GM18868 (cell line): ENCODE data around the gene ARHGAP25.

Source experiments
- ATAC-seq: cut with Tn5 transposase; IDR thresholded peaks from one replicate; pipeline ENCODE4 v1.9.1; 2021; ENCODE audit warnings: mild to moderate bottlenecking, moderate library complexity; ENCODE audit not compliant: unreplicated experiment

ARHGAP25 gene

DNA sequence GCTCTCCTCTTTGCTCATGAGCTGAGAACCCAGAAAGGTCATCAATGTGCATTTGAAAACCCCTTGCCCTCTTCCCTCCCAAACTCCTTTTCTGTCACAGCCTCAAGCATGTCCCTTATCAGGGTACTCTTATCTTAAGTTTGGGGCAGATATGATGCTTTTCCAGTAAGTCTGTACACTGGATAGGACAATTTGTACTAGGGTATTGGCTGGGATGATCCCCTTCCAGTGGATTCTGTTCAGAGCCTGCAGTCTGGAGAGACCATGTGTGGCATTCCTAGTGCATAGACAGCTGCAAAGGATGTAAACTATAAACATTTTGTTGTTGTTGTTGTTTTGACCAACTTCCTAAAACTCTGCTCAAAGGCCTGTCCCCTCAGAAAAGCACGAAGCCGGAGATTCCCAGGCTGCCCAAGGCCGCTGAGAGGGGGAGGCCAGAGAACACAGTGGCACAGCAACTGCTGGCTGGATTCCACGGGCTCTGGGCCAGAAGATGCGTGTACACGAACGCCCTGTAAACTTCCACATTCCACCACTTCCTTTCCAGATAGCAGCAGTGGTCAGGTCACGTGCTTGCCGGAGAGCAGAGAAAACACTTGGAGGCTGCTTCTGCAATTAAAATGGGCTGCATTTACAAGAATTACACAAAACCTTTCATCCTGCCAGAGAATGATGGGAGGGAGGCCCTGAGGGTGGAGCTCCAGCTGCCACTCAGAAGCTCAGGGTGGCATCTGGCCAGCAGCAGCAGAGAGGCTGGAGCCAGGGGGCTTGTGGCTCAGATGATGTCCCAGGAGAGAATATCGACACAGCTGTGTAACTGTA lies 94.5 kb downstream of the ARHGAP25 start:
- no peak for ATAC-seq

DNA sequence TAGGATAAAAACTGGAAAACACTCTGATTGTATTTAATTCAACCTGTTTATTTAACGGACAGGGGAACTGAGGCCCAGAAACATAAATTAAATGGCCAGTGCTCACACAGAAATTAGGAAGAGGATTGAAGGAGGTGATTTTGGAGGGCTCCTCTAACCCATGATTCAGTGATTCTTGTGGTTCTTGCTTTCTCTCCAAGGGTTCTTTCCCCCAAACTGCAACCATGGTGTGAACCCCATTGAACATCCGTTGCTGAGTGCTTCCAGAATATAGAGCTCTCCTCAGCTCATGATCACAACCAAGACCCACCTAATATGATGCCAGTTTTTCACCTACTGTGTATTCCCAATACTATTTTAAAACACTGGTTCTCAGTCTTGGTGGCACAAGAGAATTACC lies 95.1 kb downstream of the ARHGAP25 start:
- no peak for ATAC-seq

DNA sequence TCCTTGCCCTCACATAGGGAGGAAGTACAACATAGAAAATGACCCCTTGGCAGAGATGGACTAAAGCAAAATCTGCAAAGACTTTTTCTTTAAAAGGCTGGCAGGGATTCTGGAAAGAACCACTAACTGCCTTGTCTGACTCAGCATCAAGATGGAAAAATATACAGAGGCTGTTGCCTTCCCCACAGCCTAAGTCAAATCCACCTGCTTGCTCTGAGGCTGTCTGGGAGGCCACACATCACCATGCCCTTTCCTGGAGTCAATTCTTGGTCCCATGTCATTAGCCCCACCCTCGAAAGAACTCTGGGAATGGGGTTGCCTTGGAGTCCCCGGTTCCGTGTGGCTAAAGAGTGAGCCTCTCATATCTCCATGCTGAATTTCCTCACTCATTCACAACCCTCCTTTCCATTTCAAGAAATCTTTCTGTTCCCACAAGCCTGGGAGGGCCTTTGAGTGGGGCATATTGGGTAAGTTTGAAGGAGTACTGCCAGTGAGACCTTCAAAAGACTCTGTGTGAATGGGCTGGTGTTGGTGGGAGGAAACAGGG lies 97.1 kb downstream of the ARHGAP25 start:
- ATAC-seq = no peak

DNA sequence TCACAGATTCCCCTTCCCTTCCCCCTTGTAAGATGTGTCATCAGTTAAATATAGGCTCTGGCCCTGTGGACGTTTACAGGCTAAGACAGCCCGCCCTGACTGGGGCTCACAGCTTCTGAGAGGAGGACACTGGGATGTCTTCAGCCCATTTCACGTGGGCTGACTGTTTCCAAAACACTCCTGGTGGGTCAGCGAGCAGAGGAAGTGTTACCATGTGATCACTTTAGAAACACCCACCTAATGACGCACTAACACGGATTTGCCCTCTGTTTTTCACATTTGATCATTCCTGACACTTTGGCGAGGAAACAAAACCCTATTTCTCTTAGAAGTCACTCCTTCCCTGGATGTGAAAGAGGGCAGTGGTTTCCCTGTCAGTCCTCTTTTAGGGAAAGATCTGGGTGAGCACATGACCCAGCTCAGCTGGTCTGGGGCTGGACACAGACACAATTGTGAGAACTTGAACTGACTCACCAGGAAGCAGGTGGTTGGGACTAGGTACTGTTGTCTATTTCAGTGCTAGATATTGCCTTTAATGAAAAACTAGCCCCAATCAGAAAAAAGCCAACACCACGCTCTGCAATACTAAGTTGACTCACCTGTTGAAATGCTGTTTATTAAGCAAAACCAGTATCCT lies 97.7 kb downstream of the ARHGAP25 start:
- peak; percentile 58 for ATAC-seq

DNA sequence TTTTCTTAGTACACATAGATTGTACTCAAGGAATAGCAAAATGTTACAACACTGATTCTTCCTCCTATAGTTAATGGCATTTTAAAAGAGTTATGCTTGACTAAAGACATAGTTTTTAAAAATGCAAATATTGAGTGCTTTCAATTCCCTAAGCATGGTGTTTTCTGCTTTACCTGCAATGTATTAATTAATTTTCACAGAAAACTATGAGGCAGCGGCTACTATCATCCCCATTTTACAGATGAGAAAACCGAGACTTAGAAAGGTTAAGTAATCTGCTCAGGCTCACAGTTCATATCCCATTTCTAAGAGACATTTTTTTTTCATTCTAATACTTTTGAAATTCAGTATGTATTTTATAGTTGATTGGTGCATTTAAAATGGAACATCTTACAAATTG lies 98.6 kb downstream of the ARHGAP25 start:
- no peak for ATAC-seq

DNA sequence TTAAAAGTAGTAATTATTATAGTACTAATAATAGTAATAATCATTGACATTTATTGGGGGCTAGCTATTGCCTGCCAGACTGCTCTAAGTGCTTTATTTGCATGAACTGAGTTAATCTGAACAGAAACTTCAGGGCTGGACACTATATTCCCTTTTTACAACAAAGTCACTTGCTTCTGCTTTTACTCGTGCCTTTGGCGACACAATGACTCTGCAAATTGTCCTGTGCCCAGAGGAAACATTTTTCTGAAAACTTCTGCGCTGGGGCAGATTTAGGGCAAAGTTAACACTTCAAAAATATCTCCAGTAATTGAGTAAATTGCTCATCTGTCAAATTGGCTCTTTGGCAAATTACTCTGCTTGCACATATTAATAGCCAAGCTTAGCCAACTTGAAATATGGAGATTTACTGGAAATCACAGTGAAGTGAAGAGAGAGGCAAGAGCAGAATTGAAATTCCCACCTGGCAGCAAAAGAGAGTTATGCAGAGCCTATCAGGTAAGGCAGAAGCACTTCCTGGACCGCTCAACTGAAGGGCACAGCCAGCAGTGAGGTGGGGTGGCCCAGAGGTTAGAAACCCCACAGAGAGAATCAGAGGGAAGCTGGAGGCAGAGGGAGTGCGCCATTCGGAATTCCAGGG lies 100.2 kb downstream of the ARHGAP25 start:
- ATAC-seq = no peak

DNA sequence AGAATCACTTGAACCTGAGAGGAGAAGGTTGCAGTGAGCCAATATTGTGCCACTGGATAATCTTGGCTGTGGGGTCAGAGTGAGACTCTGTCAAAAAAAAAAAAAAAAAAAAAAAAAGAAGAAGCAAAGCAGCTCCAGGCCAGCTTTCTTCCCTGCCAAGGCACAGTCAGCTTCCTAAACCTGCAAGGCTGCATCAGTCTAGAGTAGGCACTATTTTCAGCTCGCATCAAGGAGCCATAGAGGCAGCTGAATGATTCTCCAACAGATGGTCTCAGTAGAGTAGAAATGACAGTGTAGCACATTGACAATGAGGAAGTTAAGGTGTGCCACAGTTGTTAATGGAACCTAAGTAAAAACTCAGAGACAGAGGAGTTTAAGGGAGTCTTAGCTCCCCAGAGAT lies 101.0 kb downstream of the ARHGAP25 start:
- no peak for ATAC-seq

DNA sequence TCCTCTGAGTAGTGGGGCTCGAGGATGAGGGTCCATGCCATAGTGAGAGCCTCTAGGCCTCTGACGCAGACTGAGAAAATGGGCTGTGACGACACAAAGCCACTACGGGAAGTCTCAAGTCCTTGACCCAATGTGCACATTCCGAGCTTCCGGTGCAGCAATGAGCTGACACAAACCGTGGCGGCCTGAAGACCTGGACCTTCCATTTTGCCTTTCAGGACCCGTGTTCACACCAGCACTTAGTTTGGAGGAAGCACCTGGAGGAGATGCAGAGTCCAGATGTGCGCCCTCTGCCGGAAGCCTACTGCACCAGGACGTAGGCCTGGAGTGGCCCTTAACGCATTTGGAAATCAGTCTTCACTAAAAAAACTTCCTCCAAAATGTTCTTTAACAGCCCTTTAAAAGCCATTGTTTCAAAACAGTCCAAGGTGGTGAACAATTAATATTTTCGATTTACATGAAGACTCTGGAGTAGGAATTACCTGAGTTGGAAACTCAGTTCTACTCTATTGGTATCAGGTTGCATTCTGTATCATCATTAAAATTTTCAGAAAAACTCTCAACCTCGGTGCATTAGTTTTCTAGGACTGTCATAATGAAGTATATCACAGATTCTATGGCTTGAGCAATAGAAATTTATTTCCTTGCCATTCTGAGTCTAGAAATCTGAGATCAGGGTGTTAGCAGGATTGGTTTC lies 102.7 kb downstream of the ARHGAP25 start:
- ATAC-seq = no peak

DNA sequence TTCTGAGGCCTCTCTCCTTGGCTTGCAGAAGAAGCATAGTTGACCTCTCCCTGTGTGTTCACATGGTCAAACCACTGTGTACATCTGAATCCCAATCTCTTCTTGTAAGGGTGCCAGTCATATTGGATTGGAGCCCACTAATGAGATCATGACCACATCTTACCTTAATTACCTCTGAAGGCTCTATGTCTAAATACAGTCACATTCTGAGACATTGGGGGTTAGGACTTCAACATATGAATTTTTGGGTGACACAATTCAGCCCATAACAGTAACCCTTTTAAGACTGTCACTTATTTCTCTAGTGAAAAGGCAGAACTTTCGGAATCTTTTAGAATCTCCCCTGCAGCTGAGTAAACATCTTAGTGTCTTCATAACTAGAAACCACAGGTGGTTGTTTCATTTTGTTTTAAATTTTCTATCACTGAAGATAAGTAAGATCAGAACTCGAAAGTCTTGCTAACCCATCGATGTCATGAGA lies 103.3 kb downstream of the ARHGAP25 start:
- peak; percentile 87 for ATAC-seq

DNA sequence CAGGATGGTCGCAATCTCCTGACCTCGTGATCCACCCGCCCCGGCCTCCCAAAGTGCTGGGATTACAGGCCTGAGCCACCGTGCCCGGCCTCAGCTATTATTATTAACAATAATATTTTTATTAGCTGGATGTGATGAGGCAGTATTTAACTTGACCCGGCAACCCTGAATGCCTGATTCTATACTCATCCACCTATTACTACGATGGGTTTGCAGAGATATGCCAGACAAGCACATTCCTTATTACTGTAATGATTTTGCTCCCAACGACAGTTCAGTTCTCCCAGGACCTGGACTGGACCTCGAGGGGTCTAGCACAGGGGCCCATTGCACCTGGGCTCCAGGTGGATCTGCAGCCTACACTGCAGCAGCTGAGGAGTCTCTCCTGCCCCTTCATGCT lies 104.0 kb downstream of the ARHGAP25 start:
- ATAC-seq = no peak

DNA sequence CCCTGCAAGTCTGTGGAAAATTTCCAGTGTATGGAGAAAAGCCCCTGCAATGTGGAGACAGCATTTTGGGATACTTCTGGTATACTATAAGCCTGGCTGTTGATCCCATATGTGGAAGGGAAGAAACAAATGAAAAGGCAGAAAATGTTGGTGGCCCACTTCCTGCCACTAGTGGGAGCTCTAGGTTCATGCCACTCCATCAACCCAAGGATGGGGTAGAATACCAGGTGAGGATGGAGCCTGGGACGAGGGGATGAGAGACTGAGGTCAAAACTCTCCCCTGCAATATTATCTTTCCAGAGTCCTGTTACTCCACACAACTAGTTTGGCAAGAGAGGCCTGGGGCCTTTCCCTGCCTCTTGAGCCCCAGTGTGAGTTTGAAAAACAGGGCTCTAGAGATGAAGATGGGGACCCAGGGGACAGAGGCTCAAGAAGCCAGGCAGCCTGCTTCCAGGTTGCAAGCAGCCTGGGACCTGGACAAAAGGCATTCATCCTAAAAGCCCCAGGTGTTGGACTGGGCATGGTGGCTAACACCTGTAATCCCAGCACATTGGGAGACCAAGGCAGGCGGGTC lies 104.7 kb downstream of the ARHGAP25 start:
- ATAC-seq = no peak

DNA sequence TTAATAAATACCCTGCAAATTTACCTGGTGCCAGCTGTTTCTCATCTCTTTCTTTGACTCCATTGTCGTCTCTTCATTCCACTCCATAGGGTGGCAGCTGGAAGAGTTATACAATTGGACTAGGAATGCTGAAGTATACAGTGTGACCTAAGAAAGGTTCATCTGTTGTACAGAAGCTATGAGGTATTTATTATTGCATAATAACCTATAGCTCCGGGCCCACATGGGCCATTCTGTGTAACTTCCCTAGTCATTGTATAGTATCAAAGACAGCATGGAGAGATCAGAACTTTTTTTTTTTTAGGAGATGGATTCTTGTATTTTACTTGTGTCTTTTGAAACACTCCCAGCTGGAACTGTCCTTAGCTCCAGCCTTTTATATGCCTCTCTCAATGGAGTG lies 110.4 kb downstream of the ARHGAP25 start:
- ATAC-seq = no peak

DNA sequence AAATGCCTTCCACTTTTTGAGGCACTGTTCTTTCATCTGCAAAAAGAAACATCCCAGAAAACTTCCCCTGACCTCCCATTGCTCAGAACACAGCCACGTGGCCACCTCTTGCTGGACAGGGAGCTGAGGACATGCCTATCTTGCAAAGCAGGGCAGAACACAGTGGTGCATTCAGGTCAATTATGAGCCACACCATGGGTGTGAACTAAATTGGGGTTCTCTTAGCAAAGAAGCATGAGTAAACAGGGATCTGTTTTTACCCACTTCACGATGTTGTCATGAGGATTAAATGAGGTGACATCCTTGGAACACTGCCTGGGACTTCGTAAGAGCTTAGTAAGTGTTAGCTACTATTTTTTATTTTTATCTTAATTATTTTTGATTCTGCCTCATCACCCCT lies 111.5 kb downstream of the ARHGAP25 start:
- no peak for ATAC-seq

DNA sequence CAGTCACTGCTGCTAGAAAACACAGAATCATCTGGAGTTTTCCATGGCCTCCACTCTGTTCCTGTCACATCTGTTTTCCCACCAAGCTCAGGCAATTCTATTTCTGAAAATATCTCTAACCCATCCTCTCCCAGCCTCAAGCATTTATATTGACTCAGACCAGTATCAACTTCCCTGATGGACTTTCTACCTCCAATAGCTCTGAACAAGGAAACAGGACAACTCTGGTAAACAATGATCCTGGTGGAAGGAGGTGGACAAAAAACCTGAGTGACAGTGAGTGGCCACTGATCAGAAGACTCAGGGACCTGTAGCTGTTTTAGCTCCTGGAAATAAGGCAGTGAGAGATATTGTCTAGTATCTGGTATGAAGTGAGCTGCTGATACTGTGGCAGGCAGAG lies 113.1 kb downstream of the ARHGAP25 start:
- no peak for ATAC-seq

DNA sequence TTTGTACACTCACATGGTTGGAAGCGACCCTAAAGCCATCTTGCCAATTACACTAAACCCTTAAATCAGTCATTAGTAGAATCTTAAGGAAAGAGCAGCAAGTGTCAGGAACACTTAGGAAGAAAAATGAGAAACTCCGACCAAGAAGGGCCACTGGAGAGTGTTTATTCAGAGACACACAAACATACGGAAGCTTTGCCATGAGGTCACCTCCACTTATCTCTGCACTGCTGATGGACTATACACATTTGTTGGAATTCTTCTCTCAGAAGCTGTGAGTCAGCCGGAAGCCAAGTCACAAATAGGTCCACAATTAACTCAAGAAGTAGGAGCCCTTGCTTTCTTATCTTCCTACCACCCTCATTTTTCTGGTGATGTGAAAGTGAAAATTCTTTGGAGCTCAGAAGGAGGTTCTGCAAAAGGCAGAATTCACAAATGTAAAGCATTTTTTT lies 115.0 kb downstream of the ARHGAP25 start:
- no peak for ATAC-seq

DNA sequence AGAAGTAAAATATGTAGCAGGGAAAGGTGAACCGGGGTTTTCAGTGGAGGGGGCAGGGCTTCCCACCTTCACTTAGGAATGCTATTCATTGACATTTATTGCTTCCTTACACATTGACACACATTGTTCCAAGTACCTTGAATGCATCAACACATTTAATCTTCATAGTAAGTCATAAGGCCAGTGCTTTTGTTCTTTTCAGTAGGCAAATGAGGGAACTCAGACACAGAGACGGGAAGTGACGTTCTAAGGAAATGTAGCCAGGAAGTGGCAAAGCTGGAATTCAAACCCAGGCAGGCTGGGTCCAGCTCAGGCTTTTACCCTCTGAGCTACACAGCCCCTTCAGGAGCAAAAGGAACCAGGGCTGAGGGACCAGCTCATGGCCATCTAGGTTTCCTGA lies 115.9 kb downstream of the ARHGAP25 start:
- ATAC-seq = no peak

DNA sequence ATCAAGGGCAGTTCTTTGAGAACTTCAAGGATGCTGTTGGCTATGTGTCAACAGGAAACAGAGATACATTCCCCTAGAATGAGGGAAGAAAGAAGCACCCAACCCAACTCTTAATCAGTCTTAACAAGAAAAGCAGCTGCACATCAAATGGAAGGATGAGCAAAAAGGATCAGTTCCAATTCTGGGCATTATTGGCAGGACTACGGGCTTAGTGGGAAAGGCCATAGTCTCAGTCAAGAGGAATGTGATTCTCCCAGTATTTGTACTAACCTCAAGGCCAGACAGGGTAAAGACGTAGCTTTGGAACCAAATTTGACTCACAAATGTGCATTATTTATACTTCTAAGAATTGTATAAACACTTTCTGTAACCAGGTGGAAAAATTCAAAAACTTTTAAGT lies 118.4 kb downstream of the ARHGAP25 start:
- ATAC-seq = no peak

DNA sequence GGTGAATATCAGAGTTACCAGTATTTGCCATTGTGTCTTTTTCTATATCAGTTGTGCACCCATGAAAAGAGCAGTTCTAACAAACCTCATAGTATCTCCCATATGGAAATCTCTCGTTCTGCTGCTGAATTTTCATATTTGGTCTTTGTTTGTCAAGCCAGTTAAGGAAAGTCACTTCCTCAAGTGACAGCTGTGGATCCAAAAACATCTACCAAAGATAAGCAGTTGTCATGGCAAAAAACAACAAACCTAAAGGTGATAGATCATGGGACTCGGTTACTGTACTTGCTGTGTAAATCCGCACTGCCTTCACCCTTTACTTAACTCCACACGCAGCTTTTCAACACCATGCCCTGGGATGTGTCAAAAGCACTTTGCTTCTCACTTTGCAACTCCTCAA lies 119.3 kb downstream of the ARHGAP25 start:
- no peak for ATAC-seq

DNA sequence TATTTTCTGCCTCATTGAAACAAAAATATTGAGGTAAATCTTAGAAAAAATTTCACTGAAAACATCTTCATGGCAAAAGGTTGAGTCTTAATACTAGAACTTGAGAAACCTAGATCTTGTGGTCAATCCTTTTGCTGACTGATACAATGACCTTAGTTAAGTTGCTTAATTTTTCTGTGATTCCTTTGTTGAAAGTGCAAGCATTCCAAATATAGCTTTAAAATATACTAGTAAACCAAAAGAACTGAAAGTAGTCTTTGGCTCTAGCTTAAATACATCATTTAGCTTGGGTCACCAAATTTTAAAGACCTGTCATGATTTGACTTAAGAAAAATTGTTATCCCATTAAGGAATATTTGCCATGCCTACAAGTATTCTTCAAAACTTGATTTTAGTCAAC lies 119.9 kb downstream of the ARHGAP25 start:
- no peak for ATAC-seq

DNA sequence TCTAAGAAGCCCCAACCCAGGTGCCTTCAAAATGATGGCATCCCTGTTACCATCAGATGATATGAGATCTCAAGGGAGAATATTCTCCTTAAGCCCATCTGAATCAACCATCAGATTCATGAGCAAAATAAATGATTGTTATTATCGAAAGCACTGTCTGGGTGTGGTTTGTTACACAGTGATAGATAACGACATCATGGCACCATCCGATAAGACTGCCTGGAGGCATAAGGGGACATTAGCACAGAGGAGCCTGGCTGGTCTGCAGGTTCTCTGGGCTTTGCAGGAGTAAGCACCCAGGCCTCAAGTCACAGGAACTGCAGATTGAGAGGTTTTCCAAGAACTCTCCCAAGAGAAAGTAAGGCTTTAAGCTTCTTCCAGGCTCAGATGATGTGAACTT lies 120.9 kb downstream of the ARHGAP25 start:
- no peak for ATAC-seq
